ENCODE results near the gene CHURC1.
"Not testable (repeated sequence)": the region's sequence is repeated elsewhere in the genome, so short reads cannot be mapped to it uniquely, and the experiment has no call there.

CHURC1 gene

DNA sequence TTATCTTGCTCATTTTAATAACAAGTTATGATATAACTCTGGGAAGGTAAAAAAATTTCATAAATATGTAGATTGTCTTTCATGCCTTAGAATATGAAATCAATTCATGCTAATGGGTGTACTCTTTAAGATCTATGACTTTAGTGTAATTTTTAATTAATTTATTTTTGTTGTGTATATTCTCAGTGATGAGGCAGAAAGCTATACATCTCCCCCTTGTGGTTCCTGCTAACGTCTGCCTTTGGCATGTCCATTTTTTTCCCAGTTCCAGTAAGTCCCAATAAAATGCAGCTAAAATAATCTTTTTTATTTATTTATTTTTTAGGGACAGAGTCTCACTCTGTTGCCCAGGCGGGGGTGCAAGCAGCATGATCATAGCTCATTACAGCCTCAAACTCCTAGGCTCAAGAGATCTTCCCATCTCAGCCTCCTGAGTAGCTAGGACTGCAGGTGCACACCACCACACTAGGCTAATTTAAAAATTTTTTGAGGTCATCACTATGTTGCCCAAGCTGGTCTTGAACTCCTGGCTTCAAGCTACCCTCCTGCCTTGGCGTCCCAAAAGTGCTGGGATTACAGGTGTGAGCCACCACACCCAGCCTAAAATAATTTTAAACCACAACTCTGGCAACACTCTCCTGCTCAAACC, 3.3 kb upstream of the CHURC1 start:
- DNase-seq: no peak

- DNase-seq: no peak
Measured at GRCh38 chr14:64912261-64912660, 2.0 kb upstream of the CHURC1 start.

GRCh38 chr14:64913477-64913876, 778 bp upstream of the CHURC1 start:
- DNase-seq: not testable (repeated sequence)

DNA sequence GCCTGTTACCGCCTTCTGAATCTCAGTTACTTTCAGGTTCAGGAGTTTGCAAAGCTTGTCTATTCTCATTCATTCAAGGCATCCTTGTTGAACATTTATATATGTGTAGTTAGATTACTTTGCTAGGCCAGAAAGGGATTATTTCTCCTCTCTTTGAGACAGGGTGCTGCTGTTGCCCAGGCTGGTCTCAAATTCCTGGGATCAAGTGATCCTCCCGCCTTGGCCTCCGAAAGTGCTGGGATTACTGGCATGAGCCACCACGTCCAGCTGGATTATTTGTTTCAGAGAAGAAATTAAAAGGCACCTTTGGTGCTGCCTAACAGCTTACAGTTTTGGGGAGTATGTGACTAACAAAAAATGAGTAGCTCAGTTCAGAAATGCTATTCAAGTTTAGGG, 772 bp downstream of the CHURC1 start:
- no peak for DNase-seq

- no peak for DNase-seq
Measured at GRCh38 chr14:64915797-64916196, 1.5 kb downstream of the CHURC1 start.

DNA sequence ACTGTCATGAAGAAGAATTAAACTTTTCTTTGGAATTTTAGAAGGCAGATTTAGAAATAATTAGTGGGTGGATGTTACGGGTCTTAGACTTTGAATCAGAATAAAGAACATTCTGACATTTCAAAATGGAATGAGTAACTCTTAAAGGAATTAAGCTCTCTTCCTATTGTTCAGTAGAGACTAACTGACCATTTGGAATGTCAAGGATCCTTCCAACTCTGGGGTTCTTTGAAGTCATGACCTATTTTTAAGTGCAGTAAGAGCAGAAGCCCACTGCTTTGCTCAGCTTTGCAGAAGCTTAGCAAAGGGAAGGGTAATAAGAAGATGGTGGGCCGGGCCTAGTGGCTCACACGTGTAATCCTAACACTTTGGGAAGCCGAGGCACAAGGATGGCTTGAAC, 4.0 kb downstream of the CHURC1 start:
- DNase-seq: no peak

GRCh38 chr14:64919215-64919614, 5.0 kb downstream of the CHURC1 start:
- no peak for DNase-seq

GRCh38 chr14:64919618-64920017, 5.4 kb downstream of the CHURC1 start:
- DNase-seq: no peak

- DNase-seq: no peak
Measured at GRCh38 chr14:64920465-64920864, 6.2 kb downstream of the CHURC1 start.

DNA sequence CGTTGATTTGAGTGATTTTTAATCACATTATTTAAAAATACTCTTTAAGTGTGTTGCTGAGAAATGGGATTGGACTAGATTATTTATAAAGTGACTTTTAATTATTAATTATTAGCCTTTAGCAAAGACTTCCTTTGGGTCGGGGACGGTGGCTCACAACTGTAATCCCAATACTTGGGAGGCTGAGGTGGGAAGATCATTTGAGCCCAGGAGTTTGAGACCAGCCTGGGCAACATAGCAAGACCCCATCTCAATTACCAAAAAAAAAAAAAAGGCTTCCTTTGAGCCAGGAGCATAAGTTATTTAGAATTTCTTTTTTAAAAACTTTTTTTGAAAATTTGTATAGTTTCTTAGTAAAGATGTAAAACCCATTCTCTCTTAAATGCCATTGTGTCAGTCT, 8.8 kb downstream of the CHURC1 start:
- no peak for DNase-seq

DNA sequence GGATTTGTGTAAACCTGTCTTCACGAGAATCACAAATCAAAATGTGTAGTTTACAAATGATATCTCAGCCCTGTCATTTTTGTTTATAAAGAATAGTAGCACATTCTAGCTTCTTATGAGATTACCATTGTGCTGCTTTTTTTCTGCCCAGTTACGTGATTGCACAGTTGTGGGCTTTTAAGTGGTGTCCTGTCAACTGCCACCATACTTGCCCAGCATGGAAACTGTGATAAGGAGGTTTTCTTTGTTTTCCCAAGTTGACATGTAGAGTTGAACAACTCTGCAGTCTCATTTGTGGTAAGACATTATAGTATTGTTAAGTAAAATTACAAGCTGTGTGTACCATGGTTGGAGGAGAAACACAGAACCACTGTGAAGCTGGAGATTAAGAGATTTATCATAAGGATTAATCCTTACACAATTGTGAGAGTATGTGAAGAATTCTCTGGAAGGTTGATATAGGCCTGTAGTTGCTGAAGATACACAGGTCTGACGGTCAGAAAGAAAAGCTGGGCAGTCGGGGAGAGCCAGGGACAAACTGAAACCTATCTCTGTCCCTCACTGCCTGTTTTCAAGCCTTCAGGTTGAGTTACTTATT, 12.2 kb downstream of the CHURC1 start:
- no peak for DNase-seq

- no peak for DNase-seq
Measured at GRCh38 chr14:64927031-64927430, 12.8 kb downstream of the CHURC1 start.

- DNase-seq: no peak
Measured at GRCh38 chr14:64928239-64929013, 14.2 kb downstream of the CHURC1 start.

DNA sequence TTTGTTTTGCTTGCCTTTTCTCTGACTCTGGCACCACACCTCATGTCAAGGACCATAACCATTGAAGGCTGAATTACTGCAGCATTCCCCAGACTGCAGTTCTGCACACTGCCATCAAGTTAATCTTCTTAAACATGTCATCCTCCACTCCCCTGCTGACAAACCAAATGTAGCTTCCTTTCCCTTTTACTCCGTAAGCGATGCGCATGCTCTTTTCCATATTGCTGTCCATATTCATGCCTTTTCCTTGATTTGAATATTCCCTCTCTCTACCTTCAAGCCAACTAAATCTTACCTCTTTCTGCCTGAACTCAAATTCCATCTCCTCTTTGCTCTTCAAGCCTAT, 14.7 kb downstream of the CHURC1 start:
- DNase-seq: no peak

DNA sequence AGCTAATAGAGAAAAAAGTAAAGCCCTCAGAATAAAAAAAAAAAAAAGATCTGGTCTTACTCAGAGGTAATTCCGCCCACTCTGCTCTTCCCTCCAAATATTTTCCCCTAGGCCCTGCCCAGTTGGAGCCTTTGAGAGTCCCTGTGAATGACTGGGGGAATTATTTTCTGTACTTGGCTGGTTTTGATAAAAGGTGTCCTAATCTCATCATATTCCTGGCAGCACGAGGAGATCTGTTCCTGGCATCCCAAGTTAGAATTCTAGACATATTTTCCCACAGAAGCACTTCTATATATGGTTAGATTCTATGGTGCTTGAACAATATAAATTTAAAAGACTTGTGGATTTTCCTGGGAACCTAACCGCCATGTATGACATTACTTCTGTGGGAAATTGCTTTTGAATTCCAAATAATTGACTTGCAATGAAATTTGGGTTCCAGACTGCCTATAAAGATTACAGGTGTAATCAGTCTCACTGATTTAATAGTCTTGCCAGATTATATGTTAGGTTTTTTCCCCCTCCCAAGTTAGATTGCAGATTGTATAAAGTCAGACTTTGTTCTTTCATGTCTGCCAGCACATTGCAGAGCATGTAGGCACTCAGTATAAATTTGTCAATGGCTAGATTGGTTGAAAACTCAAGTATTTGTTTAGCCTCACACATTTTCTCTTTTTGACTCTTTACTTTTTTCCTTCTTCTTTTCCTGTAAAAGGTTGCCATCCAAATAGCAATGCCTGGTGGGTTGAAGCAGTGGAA, 16.0 kb downstream of the CHURC1 start:
- no peak for DNase-seq

DNA sequence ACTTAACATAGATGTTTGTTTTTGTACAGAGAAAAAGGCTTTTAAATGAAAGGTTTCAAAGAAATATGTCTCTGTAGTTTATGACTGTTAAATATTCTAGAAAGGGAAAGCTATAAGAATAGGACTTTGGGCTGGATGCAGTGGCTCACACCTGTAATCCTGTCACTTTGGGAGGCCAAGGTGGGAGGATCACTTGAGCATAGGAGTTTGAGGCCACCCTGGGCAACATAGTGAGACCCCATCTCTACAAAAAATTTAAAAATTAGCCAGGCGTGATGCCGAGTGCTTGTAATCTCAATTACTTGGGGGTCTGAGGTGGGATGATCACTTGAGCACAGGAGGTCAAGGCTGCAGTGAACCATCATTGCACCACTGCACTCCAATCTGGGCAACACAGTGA, 16.9 kb downstream of the CHURC1 start:
- no peak for DNase-seq

- DNase-seq: no peak
Measured at GRCh38 chr14:64932231-64932630, 18.0 kb downstream of the CHURC1 start.

GRCh38 chr14:64934338-64934929, 20.2 kb downstream of the CHURC1 start:
- no peak for DNase-seq

DNA sequence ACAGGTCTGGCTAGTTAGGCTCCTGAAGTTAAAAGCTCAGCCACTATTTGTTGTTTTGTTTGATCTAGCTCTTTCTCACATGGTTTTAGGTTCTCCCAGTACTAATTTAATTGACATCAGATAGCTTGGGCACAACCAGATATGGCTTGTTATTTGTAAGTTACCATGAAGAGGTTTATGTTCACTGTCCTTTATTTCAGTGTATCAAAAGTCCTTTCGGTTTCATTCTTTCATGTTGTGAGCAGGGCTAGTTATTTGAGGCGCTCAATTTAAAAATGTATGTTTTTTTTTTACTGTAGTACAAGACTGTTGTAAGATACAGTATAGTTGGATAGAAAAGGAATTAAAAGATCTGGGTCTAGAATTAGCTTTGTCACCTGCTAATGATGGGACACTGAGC, 21.3 kb downstream of the CHURC1 start:
- no peak for DNase-seq

GRCh38 chr14:64937171-64937820, 23.0 kb downstream of the CHURC1 start:
- no peak for DNase-seq

DNA sequence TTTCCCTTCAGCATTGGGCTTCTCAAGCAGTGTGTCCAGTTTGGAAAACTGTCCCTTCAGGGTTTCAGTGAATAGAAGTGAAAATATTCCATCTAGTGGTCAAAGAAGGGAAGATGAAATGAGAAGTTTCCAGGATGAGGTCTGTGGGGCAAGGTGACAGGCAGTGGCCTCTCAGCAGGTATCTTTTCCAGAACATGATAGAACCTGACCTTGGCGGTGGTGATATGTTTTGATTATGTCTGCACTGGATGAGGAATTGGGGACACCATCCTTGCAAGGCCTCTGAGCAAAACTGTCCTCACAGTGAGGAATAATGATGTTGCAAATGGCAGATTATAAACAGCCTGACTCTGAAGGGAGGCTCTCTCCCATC, 23.6 kb downstream of the CHURC1 start:
- no peak for DNase-seq

GRCh38 chr14:64938972-64939816, 24.9 kb downstream of the CHURC1 start:
- DNase-seq: no peak

Data from activated gamma-delta T cell (primary cell).